NCI-H748 (cell line): ENCODE results near the gene PRKCE.

Source experiments
- DNase-seq: peaks from one replicate; lab custom pipeline; 2025; ENCODE audit not compliant: unreplicated experiment; lab: John Stamatoyannopoulos, UW

The PRKCE gene

DNA sequence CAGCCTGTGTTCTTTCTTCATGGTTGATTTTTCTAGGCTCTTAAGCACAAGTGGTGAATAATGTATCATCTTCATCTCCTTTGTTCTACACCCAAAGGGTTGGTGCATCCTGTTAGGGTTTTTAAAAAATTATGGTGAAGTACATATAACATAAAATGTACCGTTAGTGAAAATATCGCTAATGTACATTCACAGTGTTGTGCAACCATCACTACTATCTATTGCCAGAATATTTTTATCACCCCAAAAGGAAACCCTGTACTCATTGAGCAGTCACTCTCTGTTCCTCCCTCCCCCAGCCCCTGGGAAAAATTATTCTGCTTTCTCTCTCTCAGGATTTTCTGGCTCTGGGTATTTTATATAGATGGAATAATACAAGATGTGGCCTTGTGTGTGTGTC lies 98.5 kb downstream of the PRKCE start:
- DNase-seq: no peak

DNA sequence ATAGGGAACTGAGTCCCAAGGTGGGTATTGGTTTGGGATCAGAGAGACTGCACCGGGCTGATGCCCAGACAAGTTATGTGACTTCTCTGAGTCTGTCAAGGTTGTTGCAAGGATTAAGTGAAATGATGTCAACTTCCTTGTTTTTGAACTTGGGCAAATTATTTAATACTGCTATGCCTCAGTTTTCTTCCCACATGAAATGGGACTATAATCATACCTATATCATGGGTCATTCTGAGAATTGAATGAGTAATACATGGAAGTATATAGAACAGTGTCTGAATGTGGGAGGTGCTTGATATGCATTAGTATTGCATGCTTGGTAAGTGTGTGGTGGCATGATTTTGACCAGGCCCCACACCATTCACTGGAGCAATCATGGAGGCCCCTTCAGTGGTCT lies 99.0 kb downstream of the PRKCE start:
- no peak for DNase-seq

DNA sequence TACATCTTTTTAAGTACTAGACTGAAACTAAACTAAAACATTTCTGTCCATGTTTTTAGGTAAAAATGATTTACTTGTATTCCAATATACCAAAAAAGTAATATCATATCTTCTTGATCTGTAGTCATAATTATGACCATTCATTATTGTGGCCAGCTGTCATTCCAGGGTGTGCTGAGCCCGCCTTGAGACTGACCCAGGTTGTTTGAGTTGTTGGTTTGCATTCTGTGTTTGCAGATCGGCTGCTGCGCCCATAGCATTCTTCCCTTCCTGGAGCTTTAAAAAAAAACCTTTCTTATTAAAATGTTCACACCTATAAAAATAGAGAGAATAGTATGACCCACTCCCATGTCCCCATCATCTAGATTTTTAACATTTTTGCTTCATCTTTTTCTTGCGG lies 101.9 kb downstream of the PRKCE start:
- no peak for DNase-seq

DNA sequence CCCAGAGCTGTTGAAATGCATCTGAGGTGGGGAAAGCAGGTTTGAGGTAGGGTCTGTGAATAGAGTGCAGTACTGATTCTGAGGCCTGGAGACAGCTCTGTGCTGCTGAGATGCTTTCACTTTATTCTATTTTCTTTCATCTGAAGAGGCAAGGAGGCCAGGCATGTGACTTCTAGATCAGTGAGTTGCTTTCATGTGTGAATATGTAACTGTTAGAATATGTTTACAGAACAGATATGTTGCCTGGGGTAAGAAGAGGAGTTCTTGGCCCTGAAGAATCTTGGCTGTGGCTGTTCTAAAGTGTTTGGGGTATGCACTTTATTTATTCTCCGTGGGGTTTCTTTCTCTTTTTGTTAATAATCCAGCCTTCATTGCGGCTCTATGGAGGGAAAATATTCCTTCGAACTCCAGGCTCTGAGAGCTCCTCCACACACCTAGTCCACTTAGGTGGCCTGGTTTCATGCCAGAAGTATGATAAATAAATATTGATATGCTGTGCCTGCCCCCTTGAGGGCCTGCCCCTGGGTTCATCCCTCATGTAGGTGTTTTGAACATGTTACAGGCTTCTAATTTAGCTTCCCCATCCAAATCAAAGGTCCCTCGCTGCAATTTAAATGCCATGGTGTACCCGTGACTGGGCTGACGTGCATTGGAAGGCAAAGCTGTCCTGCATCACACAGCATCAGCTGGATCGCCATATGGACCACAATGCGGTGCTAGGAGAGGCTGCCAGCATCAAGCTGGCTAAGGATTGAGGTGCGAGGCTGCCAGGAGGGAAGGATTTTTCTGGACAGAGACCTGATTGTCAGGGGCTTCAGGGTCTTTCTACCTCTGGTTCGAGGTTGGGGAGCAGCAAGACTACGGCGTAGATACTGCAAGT lies 102.9 kb downstream of the PRKCE start:
- DNase-seq: no peak

- DNase-seq: no peak
Observed at GRCh38 chr2:45755585-45756335, 104.3 kb downstream of the PRKCE start.

DNA sequence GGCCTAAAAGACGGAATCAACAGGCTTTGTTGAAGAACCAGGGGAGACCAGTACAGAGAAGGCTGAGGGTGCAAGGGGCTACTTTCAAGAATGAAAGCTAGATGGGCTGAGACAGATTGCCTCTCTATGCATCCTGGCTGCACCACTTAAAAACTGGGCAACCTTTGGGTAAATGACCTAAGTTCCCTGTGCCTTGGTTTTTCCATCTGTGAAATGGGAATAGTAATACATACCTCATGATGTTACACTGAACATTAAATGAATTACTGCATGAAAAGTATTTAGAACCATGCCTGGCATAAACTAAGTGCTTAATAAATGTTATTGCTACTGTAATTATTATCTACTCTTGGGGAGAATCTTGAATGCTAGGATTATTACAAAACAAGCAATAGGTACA lies 106.5 kb downstream of the PRKCE start:
- DNase-seq: no peak

GRCh38 chr2:45759310-45759851 lies 107.9 kb downstream of the PRKCE start:
- DNase-seq: no peak

DNA sequence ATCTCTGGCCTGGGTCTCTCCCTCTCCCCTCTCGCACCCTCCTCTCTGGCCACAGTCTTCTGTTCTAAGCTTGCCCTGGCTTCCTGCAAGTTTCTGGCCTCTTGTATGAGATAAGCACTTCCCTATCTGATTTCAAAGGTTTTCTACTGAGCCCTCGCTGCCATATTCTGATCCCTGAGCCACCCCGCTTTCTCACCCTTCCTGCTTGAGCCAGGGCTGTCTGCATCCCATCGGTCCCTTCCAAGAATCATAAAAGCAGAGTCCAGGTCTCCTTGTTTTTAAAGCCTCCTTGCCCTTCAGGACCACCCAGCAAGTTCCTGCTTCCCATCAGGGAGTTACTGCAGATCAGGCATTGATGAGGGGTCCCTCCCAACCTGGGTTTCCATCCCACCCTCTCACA lies 110.2 kb downstream of the PRKCE start:
- no peak for DNase-seq

DNA sequence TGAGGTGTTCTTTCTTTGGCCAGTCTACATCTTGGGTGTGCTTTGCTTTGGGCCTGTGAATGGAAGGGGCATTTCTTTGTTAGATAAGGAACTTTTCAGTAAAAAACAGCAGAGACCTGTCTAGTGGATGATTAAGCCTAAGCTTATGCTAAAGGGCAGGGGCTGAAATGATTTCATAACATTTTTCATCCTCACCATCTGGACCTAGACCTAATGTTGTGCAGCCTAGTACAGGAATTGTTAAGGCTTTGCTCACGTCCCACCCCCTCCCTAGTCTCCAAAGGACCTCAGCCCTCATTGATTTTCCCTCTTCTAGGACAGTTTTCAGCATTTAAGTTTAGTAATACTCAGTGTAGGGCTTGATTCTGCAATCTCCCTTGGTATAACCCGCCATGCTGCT lies 111.8 kb downstream of the PRKCE start:
- DNase-seq: no peak

DNA sequence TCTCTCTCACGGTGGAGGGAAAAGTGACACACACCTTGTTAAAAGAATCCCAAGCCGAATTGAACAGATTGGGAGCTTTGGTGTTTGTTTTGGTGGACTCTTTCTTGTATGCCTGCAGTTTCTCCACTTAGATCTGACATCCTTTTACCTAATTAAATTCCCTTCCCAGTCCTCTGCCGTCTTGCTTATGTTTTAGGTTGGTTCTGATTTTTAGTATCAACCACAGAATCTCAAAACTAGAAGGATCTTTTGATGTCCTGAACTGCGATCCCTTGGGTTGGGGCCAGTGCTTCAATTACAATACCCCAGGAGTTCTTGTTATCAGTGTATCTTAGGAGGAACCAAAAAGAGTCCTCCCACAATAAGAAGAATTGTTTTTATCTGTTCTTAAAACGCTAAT lies 112.3 kb downstream of the PRKCE start:
- DNase-seq: no peak

- no peak for DNase-seq
Observed at GRCh38 chr2:45765007-45765727, 113.7 kb downstream of the PRKCE start.

- no peak for DNase-seq
Observed at GRCh38 chr2:45765728-45766254, 114.3 kb downstream of the PRKCE start.

- DNase-seq: no peak
Observed at GRCh38 chr2:45768208-45768607, 116.7 kb downstream of the PRKCE start.

DNA sequence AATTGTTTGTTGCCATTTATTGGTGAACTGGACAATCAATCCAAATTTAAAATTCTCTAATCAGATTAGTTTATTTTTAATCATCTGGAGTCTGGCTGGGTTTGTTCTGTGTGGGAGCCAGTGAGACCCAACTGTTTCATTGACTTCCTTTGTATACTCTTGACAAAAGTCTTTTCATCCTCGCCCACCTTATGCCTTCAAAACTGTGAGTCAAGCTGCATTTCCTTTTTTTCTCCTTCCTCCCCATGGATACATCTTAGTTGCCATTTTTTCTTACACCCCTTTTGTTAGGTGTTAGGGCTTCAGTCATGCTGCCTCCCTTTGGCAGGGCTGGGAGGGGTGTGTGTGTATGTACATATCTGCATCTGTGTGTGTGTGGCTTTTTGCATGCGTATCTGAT lies 117.6 kb downstream of the PRKCE start:
- no peak for DNase-seq

DNA sequence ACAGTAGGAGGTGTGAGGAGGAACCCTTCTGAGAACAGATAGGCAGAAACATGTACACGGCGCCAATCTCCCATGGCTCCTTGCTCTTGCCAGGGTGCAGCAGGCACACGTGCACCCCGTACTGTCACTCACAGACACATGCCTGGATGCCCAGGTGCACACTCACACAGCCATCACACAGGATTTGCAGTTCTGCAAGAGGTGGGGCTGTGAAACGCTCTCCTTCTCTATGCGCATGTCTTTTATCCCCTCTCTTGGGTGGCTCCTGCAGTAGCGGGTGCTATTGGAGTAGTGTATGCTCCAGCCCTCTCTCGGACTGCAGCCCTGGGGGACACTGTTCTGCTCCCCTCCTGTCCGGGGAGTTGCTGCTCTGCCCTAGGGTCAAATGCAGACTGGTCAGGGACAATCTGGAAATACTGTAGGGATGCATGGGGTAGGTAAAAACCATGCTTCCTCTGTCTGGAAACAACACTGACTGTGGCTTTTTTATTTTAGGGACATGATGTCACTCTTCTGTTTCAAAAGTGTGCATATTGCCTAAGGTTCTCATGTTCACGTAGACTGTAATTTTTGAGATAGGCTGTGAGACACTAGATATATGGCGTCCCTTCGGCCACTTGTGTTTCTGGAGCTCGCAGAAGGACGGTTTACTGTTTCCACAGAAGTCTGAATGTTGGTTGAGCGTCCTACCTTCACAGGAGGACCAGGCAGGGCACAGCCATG lies 118.5 kb downstream of the PRKCE start:
- DNase-seq: no peak

DNA sequence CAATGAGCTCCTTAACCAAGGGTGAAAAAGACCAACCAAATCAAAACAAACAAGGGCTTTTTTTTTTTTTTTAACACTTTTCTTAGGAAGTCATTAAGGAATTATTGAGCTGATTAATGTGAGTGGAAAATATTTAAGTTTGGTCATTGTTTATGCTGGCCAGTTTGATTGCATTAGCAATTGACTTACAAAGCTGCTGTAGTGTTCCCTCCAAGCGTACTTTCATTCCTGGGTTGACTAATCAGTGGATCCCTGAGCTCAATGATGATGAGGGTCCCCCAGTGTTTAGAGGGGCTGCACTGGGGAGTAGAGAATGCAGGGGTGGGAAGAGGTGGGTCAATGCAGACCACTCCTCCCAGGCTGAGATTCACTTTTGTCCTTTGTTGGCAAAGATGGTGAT lies 119.3 kb downstream of the PRKCE start:
- no peak for DNase-seq

GRCh38 chr2:45771261-45771660 lies 119.8 kb downstream of the PRKCE start:
- DNase-seq: peak; percentile 64

DNA sequence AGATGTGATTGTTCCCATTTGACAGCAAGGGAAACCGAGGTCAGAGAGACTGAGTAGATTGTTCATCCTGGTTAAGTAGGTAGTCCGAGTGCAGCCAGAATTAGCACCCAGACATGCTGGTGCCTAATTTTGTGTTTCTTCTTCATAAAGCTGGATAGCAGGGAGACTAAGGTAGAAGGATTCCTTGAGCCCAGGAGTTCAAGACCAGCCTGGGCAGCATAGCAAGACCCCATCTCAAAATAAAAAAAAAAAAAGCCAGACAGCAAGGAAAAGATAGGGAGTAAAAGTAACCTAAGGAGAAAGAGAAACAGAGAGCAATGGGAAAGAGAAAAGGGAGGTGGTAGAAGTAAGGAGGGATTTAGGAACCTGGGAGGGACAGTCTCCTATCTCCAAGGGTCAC lies 120.6 kb downstream of the PRKCE start:
- no peak for DNase-seq

DNA sequence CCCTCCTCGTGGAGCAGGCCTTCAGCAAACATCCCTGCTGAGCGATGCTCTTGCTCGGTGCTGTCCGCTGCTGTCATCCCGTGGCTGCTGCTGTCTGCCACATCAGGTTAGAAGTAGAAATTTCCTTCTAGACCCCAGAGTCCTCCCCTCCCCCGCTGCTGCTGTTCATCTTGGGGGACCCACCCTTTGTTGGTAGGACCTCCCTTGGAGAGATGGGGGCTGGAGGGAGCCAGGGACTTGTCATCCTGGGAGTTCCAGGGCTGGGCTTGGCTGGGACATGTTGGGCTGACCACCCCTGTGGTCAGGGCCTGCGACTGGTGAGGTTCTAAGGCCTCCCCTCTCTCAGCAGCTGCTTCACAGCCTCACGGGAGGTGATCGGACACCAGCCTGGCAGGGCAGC lies 122.4 kb downstream of the PRKCE start:
- no peak for DNase-seq

DNA sequence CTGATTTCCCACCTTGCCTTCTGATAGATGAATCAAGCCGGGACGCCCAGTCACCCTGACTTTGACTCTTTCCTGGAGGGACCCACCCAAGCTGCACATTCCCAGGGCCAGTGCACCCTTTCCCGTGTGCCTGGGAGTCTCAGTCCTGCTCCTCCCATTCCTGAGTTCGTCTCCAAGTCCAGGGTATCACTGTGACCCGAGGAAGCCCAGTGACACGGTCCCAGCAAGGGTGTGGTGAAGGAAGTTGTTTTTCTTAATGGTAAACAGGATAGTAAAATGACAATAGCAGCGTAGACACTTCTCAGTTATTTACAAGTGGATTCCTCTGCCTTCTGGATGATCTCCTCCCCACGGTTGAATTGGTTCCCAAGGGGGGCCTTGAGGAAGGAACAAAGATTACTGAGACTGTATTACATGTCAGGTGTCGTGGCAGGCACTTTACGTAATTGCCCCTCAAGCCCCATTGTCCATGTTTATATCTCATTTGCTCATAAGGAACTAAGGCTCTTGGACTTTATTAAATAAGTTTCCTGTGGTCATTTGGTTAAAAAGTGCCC lies 123.3 kb downstream of the PRKCE start:
- no peak for DNase-seq
